Measurements from ENCODE around the gene LAMA5. TPM values are rescaled to one million over a fixed set of nuclear protein-coding genes. Genes with fewer than 3 reads are reported as not detected.

LAMA5 gene
- polyA plus RNA-seq, 1 donor (not counting 4 experiments of a cell fraction or from before 2014, with no cell fraction given): 8.7 TPM

- H3K79me2 ChIP-seq (ENCODE audit: control insufficient read depth, insufficient read depth, low read length): no peaks in the 10 kb centered on the region
- H3K27me3 ChIP-seq (ENCODE audit: control insufficient read depth, extremely low read depth, insufficient read depth, low read length): no peaks in the 10 kb centered on the region
- peaks cover 12 to 27% of the 10 kb centered on the region in 2 experiments for H3K36me3 ChIP-seq (ENCODE audit: control insufficient read depth in 2 of 2, extremely low read depth in 1 of 2, insufficient read depth in 2 of 2, low read length in 2 of 2)
- dilution Hi-C loops (cut with MboI; ENCODE audit: extremely low pct_ligation_motif_present, low sequenced_read_pairs): no loop called here
- no peak overlapping the region for H2AFZ ChIP-seq (ENCODE audit: control insufficient read depth, low read length)
- no peak overlapping the region for H3K4me3 ChIP-seq (ENCODE audit: control insufficient read depth in 2 of 3, extremely low read depth in 1 of 3, insufficient read depth in 2 of 3, low read depth in 1 of 3, low read length in 3 of 3)
- peaks cover 4% of the 10 kb centered on the region for H4K20me1 ChIP-seq (ENCODE audit: control insufficient read depth, extremely low read depth, insufficient read depth, low read length)
- no peak for FAIRE-seq
- no peak overlapping the region for H3K4me2 ChIP-seq (ENCODE audit: control insufficient read depth, extremely low read depth, insufficient read depth, low read depth, low read length)
- no peaks in the 10 kb centered on the region for H3K4me1 ChIP-seq (ENCODE audit: control insufficient read depth, extremely low read depth, insufficient read depth, low read length)
- TF ChIP-seq, protein P1, sequence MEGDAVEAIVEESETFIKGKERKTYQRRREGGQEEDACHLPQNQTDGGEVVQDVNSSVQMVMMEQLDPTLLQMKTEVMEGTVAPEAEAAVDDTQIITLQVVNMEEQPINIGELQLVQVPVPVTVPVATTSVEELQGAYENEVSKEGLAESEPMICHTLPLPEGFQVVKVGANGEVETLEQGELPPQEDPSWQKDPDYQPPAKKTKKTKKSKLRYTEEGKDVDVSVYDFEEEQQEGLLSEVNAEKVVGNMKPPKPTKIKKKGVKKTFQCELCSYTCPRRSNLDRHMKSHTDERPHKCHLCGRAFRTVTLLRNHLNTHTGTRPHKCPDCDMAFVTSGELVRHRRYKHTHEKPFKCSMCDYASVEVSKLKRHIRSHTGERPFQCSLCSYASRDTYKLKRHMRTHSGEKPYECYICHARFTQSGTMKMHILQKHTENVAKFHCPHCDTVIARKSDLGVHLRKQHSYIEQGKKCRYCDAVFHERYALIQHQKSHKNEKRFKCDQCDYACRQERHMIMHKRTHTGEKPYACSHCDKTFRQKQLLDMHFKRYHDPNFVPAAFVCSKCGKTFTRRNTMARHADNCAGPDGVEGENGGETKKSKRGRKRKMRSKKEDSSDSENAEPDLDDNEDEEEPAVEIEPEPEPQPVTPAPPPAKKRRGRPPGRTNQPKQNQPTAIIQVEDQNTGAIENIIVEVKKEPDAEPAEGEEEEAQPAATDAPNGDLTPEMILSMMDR (optimal IDR thresholded peaks at IDR 0.05 in 1 of 3, IDR thresholded peaks at IDR 0.05 in 1 of 3, conservative IDR thresholded peaks at IDR 0.05 in 1 of 3; ENCODE audit: extremely low read depth in 1 of 3, insufficient read depth in 2 of 3, low read length in 3 of 3): no peak
- no peak for TF ChIP-seq EZH2 (IDR thresholded peaks at IDR 0.05; ENCODE audit: low read length)
- no peak overlapping the region for H3K27ac ChIP-seq (ENCODE audit: control insufficient read depth, insufficient read depth, low read length)
- H3K9me1 ChIP-seq (ENCODE audit: control insufficient read depth, extremely low read depth, insufficient read depth, low read length): no peaks in the 10 kb centered on the region
- no peaks in the 10 kb centered on the region for H3K9me3 ChIP-seq (ENCODE audit: control insufficient read depth, low read depth, low read length)
- no peak overlapping the region for H3K9ac ChIP-seq (ENCODE audit: control insufficient read depth, extremely low read depth, insufficient read depth, low read length)
- no peak for DNase-seq (ENCODE audit: low read depth, low spot score)
Observed at GRCh38 chr20:62296724-62297448, 70.2 kb downstream of the LAMA5 start.

- H3K27ac ChIP-seq (ENCODE audit: control insufficient read depth, insufficient read depth, low read length): no peak overlapping the region
- no peak for FAIRE-seq
- H3K36me3 ChIP-seq (ENCODE audit: control insufficient read depth in 2 of 2, extremely low read depth in 1 of 2, insufficient read depth in 2 of 2, low read length in 2 of 2): peaks cover 17 to 30% of the 10 kb centered on the region in 2 experiments
Observed at GRCh38 chr20:62294516-62294915, 72.6 kb downstream of the LAMA5 start.

More at GRCh38 chr20:62294516-62294915, 72.6 kb downstream of the LAMA5 start:
- no peak for DNase-seq (ENCODE audit: low read depth, low spot score)
- no peaks in the 10 kb centered on the region for H3K27me3 ChIP-seq (ENCODE audit: control insufficient read depth, extremely low read depth, insufficient read depth, low read length)
- H3K9me1 ChIP-seq (ENCODE audit: control insufficient read depth, extremely low read depth, insufficient read depth, low read length): no peaks in the 10 kb centered on the region
- H3K4me3 ChIP-seq (ENCODE audit: control insufficient read depth in 2 of 3, extremely low read depth in 1 of 3, insufficient read depth in 2 of 3, low read depth in 1 of 3, low read length in 3 of 3): no peak overlapping the region
- peaks cover 4% of the 10 kb centered on the region for H4K20me1 ChIP-seq (ENCODE audit: control insufficient read depth, extremely low read depth, insufficient read depth, low read length)
- TF ChIP-seq, protein P1 (optimal IDR thresholded peaks at IDR 0.05 in 1 of 3, IDR thresholded peaks at IDR 0.05 in 1 of 3, conservative IDR thresholded peaks at IDR 0.05 in 1 of 3; ENCODE audit: extremely low read depth in 1 of 3, insufficient read depth in 2 of 3, low read length in 3 of 3): no peak
- TF ChIP-seq EZH2 (IDR thresholded peaks at IDR 0.05; ENCODE audit: low read length): no peak
- dilution Hi-C loops (cut with MboI; ENCODE audit: extremely low pct_ligation_motif_present, low sequenced_read_pairs): no loop called here
- H3K9me3 ChIP-seq (ENCODE audit: control insufficient read depth, low read depth, low read length): no peaks in the 10 kb centered on the region
- H3K79me2 ChIP-seq (ENCODE audit: control insufficient read depth, insufficient read depth, low read length): no peaks in the 10 kb centered on the region
- H2AFZ ChIP-seq (ENCODE audit: control insufficient read depth, low read length): no peak overlapping the region
- no peak overlapping the region for H3K4me2 ChIP-seq (ENCODE audit: control insufficient read depth, extremely low read depth, insufficient read depth, low read depth, low read length)
- H3K9ac ChIP-seq (ENCODE audit: control insufficient read depth, extremely low read depth, insufficient read depth, low read length): no peak overlapping the region
- H3K4me1 ChIP-seq (ENCODE audit: control insufficient read depth, extremely low read depth, insufficient read depth, low read length): no peaks in the 10 kb centered on the region

All from keratinocyte (primary cell).